H1 (cell line): ENCODE data around the gene SMYD5. TPM values are rescaled to one million over a fixed set of nuclear protein-coding genes. Genes with fewer than 3 reads are reported as not detected.
A peak's percentile ranks its signal among the peaks of the same experiment; 100 is the strongest.

ENCODE experiments used
- EZH2 ChIP-seq: fragments of 200-600 bp; sonication (generic); IDR thresholded peaks from 2 replicates; pipeline ENCODE4 v1.7.1; 2012; ENCODE audit warnings: low read depth, mild to moderate bottlenecking, moderate library complexity, low read length, inconsistent platforms; ENCODE audit not compliant: severe bottlenecking
- ZNF274 ChIP-seq: IDR thresholded peaks from 2 replicates; pipeline ENCODE4 v1.7.0; 2012; ENCODE audit warnings: low read length, borderline replicate concordance; ENCODE audit errors: extremely low read depth
- polyA plus RNA-seq, 7 experiments: library from polyadenylated mRNA; depleted of rRNA in 3 of 7; stranded (reverse) in 5 of 7; unstranded in 2 of 7; fragments of >200 nt in 5 of 7; fragments of 200-250 nt in 2 of 7; gene quantifications; 1 replicate in 5 of 7; 2 replicates in 1 of 7; 4 replicates in 1 of 7; pipeline versions ENCODE4 v1.2.1 to v1.2.3, GENCODE V29; 2011 to 2013; ENCODE audit warnings: missing spikeins in 2 of 7, mixed read lengths in 2 of 7
- total RNA-seq: library from RNA; stranded (reverse); fragmentation: NEBNext Ultra II Directional; extraction: Animal tissue kit (Norgen Biotek cat#: 25700); gene quantifications from 2 replicates; pipeline ENCODE4 v1.2.1, GENCODE V29; 2021

The SMYD5 gene
- total and polyA plus RNA-seq, 2 of the 8 experiments (the other 6 are each of a cell fraction or from before 2014, with no cell fraction given) = 35.2 to 56.7 TPM

DNA sequence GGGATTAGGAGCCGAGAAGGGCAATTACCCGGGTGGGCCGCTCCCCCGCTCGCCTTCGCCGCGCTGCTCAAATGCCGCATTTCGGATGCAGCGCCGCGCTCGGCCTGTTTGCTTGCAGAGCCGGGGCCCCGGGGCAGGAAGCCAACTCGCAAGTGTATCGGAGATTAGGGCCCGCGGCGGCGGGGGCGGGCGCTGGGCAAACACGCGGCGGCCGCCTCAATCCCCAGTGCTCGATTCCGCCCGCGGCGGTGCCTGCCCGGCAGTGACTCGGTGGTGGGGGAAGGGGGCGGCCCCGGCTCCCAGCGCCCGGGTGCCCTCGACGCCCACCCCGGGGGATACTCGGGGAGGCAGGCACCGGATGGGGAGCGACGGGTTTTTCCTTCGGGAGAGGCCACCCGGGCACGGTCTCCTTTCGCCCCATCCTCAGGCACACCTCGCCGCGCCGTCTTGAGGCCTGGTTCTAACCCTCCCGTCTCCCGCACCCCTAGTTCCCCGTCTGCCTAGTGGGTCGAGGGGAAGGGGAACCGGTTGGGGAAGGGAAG, 38.3 kb upstream of the SMYD5 start (continued):
- peak; percentile 72 for TF ChIP-seq EZH2
- TF ChIP-seq ZNF274 = no peak
